ENCODE results near the gene PIGX. TPM values are rescaled to one million over a fixed set of nuclear protein-coding genes. Genes with fewer than 3 reads are reported as not detected.

PIGX gene
- total RNA-seq, 1 experiment from 2014 or later = 24.6 TPM

GRCh38 chr3:196774191-196774820, 62.1 kb downstream of the PIGX start:
- 0 out of 2 replicates have a peak, but pooled peaks cover 8% of the 10 kb centered on the region for H3K4me1 ChIP-seq
- no TSS peak for BruUV-seq (replicated peaks)
- peaks cover 38% of the 10 kb centered on the region for H3K36me3 Mint-ChIP-seq (ENCODE audit: insufficient read depth, unreplicated experiment)
- intact Hi-C loops (cut with micrococcal nuclease; ENCODE audit: unreplicated experiment) = no loop called here
- POLR2A ChIA-PET = no interaction called here
- no peak overlapping the region for H3K4me3 ChIP-seq (ENCODE audit: low read depth, low read length)
- H3K4me1 Mint-ChIP-seq (ENCODE audit: low read depth, unreplicated experiment) = peaks cover 9% of the 10 kb centered on the region
- H3K27me3 ChIP-seq (replicated peaks; ENCODE audit: control insufficient read depth, insufficient read depth, low read length) = no peaks in the 10 kb centered on the region
- H3K27ac Mint-ChIP-seq (ENCODE audit: unreplicated experiment) = peak overlapping the region; percentile 6
- H3K36me3 ChIP-seq (ENCODE audit: control insufficient read depth, insufficient read depth, low read length) = no peaks in the 10 kb centered on the region
- no peak overlapping the region for H3K4me3 Mint-ChIP-seq (ENCODE audit: unreplicated experiment)
- DNase-seq = no peak
- CTCF ChIA-PET = no interaction called here
- H3K9me3 ChIP-seq = no peaks in the 10 kb centered on the region
- H3K9me3 Mint-ChIP-seq (ENCODE audit: unreplicated experiment) = no peaks in the 10 kb centered on the region
- TF ChIP-seq, protein P1, sequence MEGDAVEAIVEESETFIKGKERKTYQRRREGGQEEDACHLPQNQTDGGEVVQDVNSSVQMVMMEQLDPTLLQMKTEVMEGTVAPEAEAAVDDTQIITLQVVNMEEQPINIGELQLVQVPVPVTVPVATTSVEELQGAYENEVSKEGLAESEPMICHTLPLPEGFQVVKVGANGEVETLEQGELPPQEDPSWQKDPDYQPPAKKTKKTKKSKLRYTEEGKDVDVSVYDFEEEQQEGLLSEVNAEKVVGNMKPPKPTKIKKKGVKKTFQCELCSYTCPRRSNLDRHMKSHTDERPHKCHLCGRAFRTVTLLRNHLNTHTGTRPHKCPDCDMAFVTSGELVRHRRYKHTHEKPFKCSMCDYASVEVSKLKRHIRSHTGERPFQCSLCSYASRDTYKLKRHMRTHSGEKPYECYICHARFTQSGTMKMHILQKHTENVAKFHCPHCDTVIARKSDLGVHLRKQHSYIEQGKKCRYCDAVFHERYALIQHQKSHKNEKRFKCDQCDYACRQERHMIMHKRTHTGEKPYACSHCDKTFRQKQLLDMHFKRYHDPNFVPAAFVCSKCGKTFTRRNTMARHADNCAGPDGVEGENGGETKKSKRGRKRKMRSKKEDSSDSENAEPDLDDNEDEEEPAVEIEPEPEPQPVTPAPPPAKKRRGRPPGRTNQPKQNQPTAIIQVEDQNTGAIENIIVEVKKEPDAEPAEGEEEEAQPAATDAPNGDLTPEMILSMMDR (IDR thresholded peaks at IDR 0.05; ENCODE audit: insufficient read depth in 1 of 2, low read depth in 1 of 2, low read length in 1 of 2, severe bottlenecking in 1 of 2, unreplicated experiment in 1 of 2) = no peak
- H3K27me3 Mint-ChIP-seq (ENCODE audit: insufficient read depth, unreplicated experiment) = no peaks in the 10 kb centered on the region

GRCh38 chr3:196774848-196775422, 62.8 kb downstream of the PIGX start:
- H3K36me3 Mint-ChIP-seq (ENCODE audit: insufficient read depth, unreplicated experiment) = peaks cover 44% of the 10 kb centered on the region
- H3K4me1 Mint-ChIP-seq (ENCODE audit: low read depth, unreplicated experiment) = peaks cover 9% of the 10 kb centered on the region
- Histone ChIP-seq H3K4me1 (0 out of 2 replicates have a peak, but pooled peaks cover 8% of the 10 kb centered on the region), H3K36me3 (ENCODE audit: control insufficient read depth, insufficient read depth, low read length) (peaks cover 1% of the 10 kb centered on the region; the same call in 1 of the 2 replicates), H3K9me3 (peaks cover 2% of the 10 kb centered on the region; the same call in 1 of the 2 replicates), H3K27me3 (replicated peaks; ENCODE audit: control insufficient read depth, insufficient read depth, low read length) (no peaks in the 10 kb centered on the region), H3K4me3 (ENCODE audit: low read depth, low read length) (no peak overlapping the region)
- peak overlapping the region; percentile 6 for H3K27ac Mint-ChIP-seq (ENCODE audit: unreplicated experiment)
- no peaks in the 10 kb centered on the region for H3K27me3 Mint-ChIP-seq (ENCODE audit: insufficient read depth, unreplicated experiment)
- H3K9me3 Mint-ChIP-seq (ENCODE audit: unreplicated experiment) = no peaks in the 10 kb centered on the region
- intact Hi-C loops (cut with micrococcal nuclease; ENCODE audit: unreplicated experiment) = no loop called here
- no peak overlapping the region for H3K4me3 Mint-ChIP-seq (ENCODE audit: unreplicated experiment)
- TF ChIP-seq, protein P1 (IDR thresholded peaks at IDR 0.05; ENCODE audit: insufficient read depth in 1 of 2, low read depth in 1 of 2, low read length in 1 of 2, severe bottlenecking in 1 of 2, unreplicated experiment in 1 of 2) = no peak
- DNase-seq = no peak
- BruUV-seq (replicated peaks) = no TSS peak
- CTCF ChIA-PET = no interaction called here
- POLR2A ChIA-PET = no interaction called here

DNA sequence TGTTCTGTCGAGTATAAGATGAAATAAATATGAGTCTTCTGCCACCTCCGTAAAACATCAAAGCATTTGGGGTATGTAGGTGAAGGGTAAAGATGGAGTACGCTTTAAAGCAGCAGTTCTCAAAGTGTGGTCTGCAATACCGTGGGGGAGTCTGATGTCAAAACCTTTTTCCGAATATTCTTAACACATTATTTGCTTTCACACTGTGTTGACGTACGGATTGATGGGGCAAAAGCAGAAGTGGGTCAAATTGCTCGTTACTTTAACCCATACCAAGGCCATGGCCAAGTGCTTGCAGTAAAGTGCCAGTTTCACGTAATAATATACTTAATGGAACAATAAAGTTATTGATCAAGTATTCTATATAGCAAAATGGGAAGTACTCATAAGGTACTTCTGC, 63.8 kb downstream of the PIGX start:
- Mint-ChIP-seq H3K36me3 (ENCODE audit: insufficient read depth, unreplicated experiment) (peaks cover 48% of the 10 kb centered on the region), H3K27me3 (ENCODE audit: insufficient read depth, unreplicated experiment) (no peaks in the 10 kb centered on the region), H3K27ac (ENCODE audit: unreplicated experiment) (no peak overlapping the region), H3K4me1 (ENCODE audit: low read depth, unreplicated experiment) (peaks cover 9% of the 10 kb centered on the region), H3K9me3 (ENCODE audit: unreplicated experiment) (no peaks in the 10 kb centered on the region), H3K4me3 (ENCODE audit: unreplicated experiment) (no peak overlapping the region)
- ChIA-PET CTCF (no interaction called here), POLR2A (no interaction called here)
- no peaks in the 10 kb centered on the region for H3K27me3 ChIP-seq (replicated peaks; ENCODE audit: control insufficient read depth, insufficient read depth, low read length)
- peaks cover 1% of the 10 kb centered on the region; the same call in 1 of the 2 replicates for H3K36me3 ChIP-seq (ENCODE audit: control insufficient read depth, insufficient read depth, low read length)
- H3K4me3 ChIP-seq (ENCODE audit: low read depth, low read length) = no peak overlapping the region
- BruUV-seq (replicated peaks) = no TSS peak
- H3K9me3 ChIP-seq = peaks cover 6% of the 10 kb centered on the region; the same call in 1 of the 2 replicates
- DNase-seq = no peak
- intact Hi-C loops (cut with micrococcal nuclease; ENCODE audit: unreplicated experiment) = no loop called here
- TF ChIP-seq, protein P1 (IDR thresholded peaks at IDR 0.05; ENCODE audit: insufficient read depth in 1 of 2, low read depth in 1 of 2, low read length in 1 of 2, severe bottlenecking in 1 of 2, unreplicated experiment in 1 of 2) = no peak
- 0 out of 2 replicates have a peak, but pooled peaks cover 8% of the 10 kb centered on the region for H3K4me1 ChIP-seq

All from Caco-2 (cell line).